B cell (primary cell): Measurements from ENCODE around the gene AUTS2. TPM values are rescaled to one million over a fixed set of nuclear protein-coding genes. Genes with fewer than 3 reads are reported as not detected.

Source experiments
- ATAC-seq: fragments of 200-7000 bp; cut with Tn5 transposase; one replicate; pipeline ENCODE4 v1.10.0; 2021; ENCODE audit warnings: low read depth, mild to moderate bottlenecking, moderate number of reproducible peaks, moderate library complexity
- CTCF ChIA-PET: fragments of 350-600 bp; sonication (Branson Sonifier 250); formaldehyde crosslinking; loops from one replicate; lab custom pipeline; 2021; ENCODE audit warnings: antibody characterized with exemption, inconsistent platforms; lab: Charles Lee
- POLR2A ChIA-PET: fragments of 350-600 bp; sonication (Branson Sonifier 250); formaldehyde crosslinking; loops from one replicate; lab custom pipeline; 2021; ENCODE audit warnings: antibody characterized with exemption; lab: Charles Lee
- DNase-seq: peaks from one replicate; pipeline ENCODE4 v3.0.0; 2013
- H2AFZ ChIP-seq: 2 replicates; pipeline ENCODE4 v1.6.1; 2012; ENCODE audit warnings: mild to moderate bottlenecking, low read depth, low read length; ENCODE audit not compliant: insufficient read depth, poor library complexity, severe bottlenecking
- H3K27ac ChIP-seq, 2 donors: 1 replicate in 1 of 2; 2 replicates in 1 of 2; pipeline ENCODE4 v1.5.1; 2012 to 2013; ENCODE audit warnings: low read length in 2 of 2, mild to moderate bottlenecking in 2 of 2, moderate library complexity in 1 of 2
- H3K27me3 ChIP-seq, 4 experiments: fragments of 200-600 bp in 1 of 4; sonication (generic) in 1 of 4; replicated peaks in 1 of 4; 1 replicate in 2 of 4; 2 replicates in 2 of 4; pipeline versions ENCODE4 v1.6.1 to v1.7.0; 2013 to 2016; ENCODE audit warnings: low read length in 3 of 4, mild to moderate bottlenecking in 2 of 4, mixed read lengths in 1 of 4, moderate library complexity in 1 of 4; ENCODE audit not compliant: insufficient read depth in 4 of 4, control insufficient read depth in 3 of 4; ENCODE audit errors: control extremely low read depth in 1 of 4
- H3K36me3 ChIP-seq, 2 experiments: replicated peaks in 1 of 2; 1 replicate in 1 of 2; 2 replicates in 1 of 2; pipeline versions ENCODE4 v1.6.1 to v1.7.1; 2013; ENCODE audit warnings: low read length in 1 of 2; ENCODE audit not compliant: insufficient read depth in 2 of 2, control insufficient read depth in 1 of 2; ENCODE audit errors: control extremely low read depth in 1 of 2, extremely low read depth in 1 of 2
- H3K4me1 ChIP-seq, 2 donors: fragments of 200-600 bp in 1 of 2; sonication (generic) in 1 of 2; 1 replicate in 1 of 2; 2 replicates in 1 of 2; pipeline versions ENCODE4 v1.5.1 to v1.6.1; 2013 to 2017; ENCODE audit warnings: low read length in 2 of 2; ENCODE audit not compliant: control insufficient read depth in 2 of 2, insufficient read depth in 2 of 2
- H3K4me2 ChIP-seq: replicated peaks from 2 replicates; pipeline ENCODE3; 2012; ENCODE audit warnings: mild to moderate bottlenecking, low read depth, low read length; ENCODE audit not compliant: poor library complexity, severe bottlenecking
- H3K4me3 ChIP-seq, 5 experiments: fragments of 200-600 bp in 1 of 5; sonication (generic) in 1 of 5; 1 replicate in 3 of 5; 2 replicates in 2 of 5; pipeline versions ENCODE4 v1.5.1 to v1.7.0; 2011 to 2016; ENCODE audit warnings: low read length in 4 of 5, mild to moderate bottlenecking in 4 of 5, low read depth in 2 of 5, control low read depth in 1 of 5, moderate library complexity in 1 of 5; ENCODE audit not compliant: insufficient read depth in 1 of 5; ENCODE audit errors: control extremely low read depth in 1 of 5, extremely low read depth in 1 of 5
- H3K79me2 ChIP-seq: fragments of 200-600 bp; sonication (generic); one replicate; pipeline ENCODE4 v1.6.0; 2016; ENCODE audit warnings: low read length; ENCODE audit not compliant: control insufficient read depth, insufficient read depth
- H3K9ac ChIP-seq: fragments of 200-600 bp; sonication (generic); 2 replicates; pipeline ENCODE4 v1.6.1; 2017; ENCODE audit warnings: mild to moderate bottlenecking, low read length, moderate library complexity
- H3K9me3 ChIP-seq, 3 donors: one replicate each; pipeline versions ENCODE4 v1.6.1 to v1.7.1; 2013; ENCODE audit warnings: low read length in 2 of 3; ENCODE audit not compliant: control insufficient read depth in 2 of 3, insufficient read depth in 1 of 3; ENCODE audit errors: control extremely low read depth in 1 of 3
- H4K20me1 ChIP-seq: 2 replicates; pipeline ENCODE4 v1.6.0; 2012; ENCODE audit warnings: mild to moderate bottlenecking, low read length; ENCODE audit not compliant: insufficient read depth, control insufficient read depth, poor library complexity, severe bottlenecking
- H3K27ac Mint-ChIP-seq: one replicate; pipeline ENCODE4 v1.8.0; 2021; ENCODE audit warnings: mixed read lengths
- H3K27me3 Mint-ChIP-seq: one replicate; pipeline ENCODE4 v1.8.0; 2021; ENCODE audit warnings: mixed read lengths
- H3K4me1 Mint-ChIP-seq: one replicate; pipeline ENCODE4 v1.8.0; 2021; ENCODE audit warnings: mixed read lengths
- H3K4me3 Mint-ChIP-seq: one replicate; pipeline ENCODE4 v1.8.0; 2021; ENCODE audit warnings: mixed read lengths
- H3K9me3 Mint-ChIP-seq: one replicate; pipeline ENCODE4 v1.8.0; 2022; ENCODE audit warnings: mixed read lengths; ENCODE audit not compliant: insufficient read depth
- EZH2 ChIP-seq: IDR thresholded peaks from 2 replicates; pipeline ENCODE4 v1.6.1; 2012; ENCODE audit warnings: borderline replicate concordance, low read depth, mild to moderate bottlenecking, moderate library complexity, low read length; ENCODE audit not compliant: insufficient read depth, poor library complexity, severe bottlenecking
- WGBS: methylation state at CpG from one replicate; pipeline ENCODE4 v1.1.5; 2013; ENCODE audit warnings: missing lambda C conversion rate; ENCODE audit not compliant: insufficient coverage; 5-methylcytosine and 5-hydroxymethylcytosine counted together
- intact Hi-C: fragments of 100-400 bp; cut with micrococcal nuclease; formaldehyde crosslinking; loops from one replicate; pipeline ENCODE4 v1.10.0; 2022
- polyA plus RNA-seq: library from polyadenylated mRNA; depleted of rRNA; stranded (reverse); fragments of >200 nt; gene quantifications from 2 replicates; pipeline ENCODE4 v1.2.3, GENCODE V29; 2012
- total RNA-seq, 2 donors: library from RNA; stranded (reverse); fragments of 120-200 nt in 1 of 2; gene quantifications; 1 replicate in 1 of 2; 2 replicates in 1 of 2; pipeline versions ENCODE4 v1.2.3 to v1.2.4, GENCODE V29; 2013 to 2022
- TF ChIP-seq, protein P1 (sequence below): fragments of 200-600 bp; IDR thresholded peaks from one replicate; pipeline ENCODE4 v1.8.0; 2022; ENCODE audit warnings: antibody characterized with exemption, mild to moderate bottlenecking

AUTS2 gene
- total and polyA plus RNA-seq, 2 donors (not counting 1 experiment from before 2014, with no cell fraction given), result 22.3 to 35.0 TPM

- ChIA-PET POLR2A (no interaction called here), CTCF (no interaction called here)
- no peak overlapping the region for H3K27ac Mint-ChIP-seq
- Histone ChIP-seq H3K4me3 (no peak overlapping the region), H3K36me3 (no peaks in the 10 kb centered on the region), H2AFZ (no peak overlapping the region), H3K79me2 (no peaks in the 10 kb centered on the region), H4K20me1 (no peaks in the 10 kb centered on the region), H3K4me2 (no peak overlapping the region), H3K27ac (no peak overlapping the region), H3K9ac (no peak overlapping the region), H3K27me3 (no peaks in the 10 kb centered on the region), H3K9me3 (no peaks in the 10 kb centered on the region), H3K4me1 (no peaks in the 10 kb centered on the region)
- TF ChIP-seq, protein P1, sequence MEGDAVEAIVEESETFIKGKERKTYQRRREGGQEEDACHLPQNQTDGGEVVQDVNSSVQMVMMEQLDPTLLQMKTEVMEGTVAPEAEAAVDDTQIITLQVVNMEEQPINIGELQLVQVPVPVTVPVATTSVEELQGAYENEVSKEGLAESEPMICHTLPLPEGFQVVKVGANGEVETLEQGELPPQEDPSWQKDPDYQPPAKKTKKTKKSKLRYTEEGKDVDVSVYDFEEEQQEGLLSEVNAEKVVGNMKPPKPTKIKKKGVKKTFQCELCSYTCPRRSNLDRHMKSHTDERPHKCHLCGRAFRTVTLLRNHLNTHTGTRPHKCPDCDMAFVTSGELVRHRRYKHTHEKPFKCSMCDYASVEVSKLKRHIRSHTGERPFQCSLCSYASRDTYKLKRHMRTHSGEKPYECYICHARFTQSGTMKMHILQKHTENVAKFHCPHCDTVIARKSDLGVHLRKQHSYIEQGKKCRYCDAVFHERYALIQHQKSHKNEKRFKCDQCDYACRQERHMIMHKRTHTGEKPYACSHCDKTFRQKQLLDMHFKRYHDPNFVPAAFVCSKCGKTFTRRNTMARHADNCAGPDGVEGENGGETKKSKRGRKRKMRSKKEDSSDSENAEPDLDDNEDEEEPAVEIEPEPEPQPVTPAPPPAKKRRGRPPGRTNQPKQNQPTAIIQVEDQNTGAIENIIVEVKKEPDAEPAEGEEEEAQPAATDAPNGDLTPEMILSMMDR, result no peak
- TF ChIP-seq EZH2, result no peak
- H3K9me3 Mint-ChIP-seq, result peaks cover 5% of the 10 kb centered on the region
- no peak for ATAC-seq
- H3K4me1 Mint-ChIP-seq, result peaks cover 3% of the 10 kb centered on the region
- H3K4me3 Mint-ChIP-seq, result no peak overlapping the region
- no peaks in the 10 kb centered on the region for H3K27me3 Mint-ChIP-seq
- WGBS, result 93% methylated on average over 5 of the region's 9 CpGs
- no peak for DNase-seq
- intact Hi-C loops, result no loop called here
Measured at GRCh38 chr7:70726951-70727378, 1128.7 kb downstream of the AUTS2 start.

- H3K27ac Mint-ChIP-seq, result no peak overlapping the region
- Histone ChIP-seq H3K27me3 (no peaks in the 10 kb centered on the region), H2AFZ (no peak overlapping the region), H3K79me2 (no peaks in the 10 kb centered on the region), H3K4me1 (no peaks in the 10 kb centered on the region), H3K4me3 (no peak overlapping the region), H3K9me3 (no peaks in the 10 kb centered on the region), H3K36me3 (no peaks in the 10 kb centered on the region), H3K9ac (no peak overlapping the region), H3K27ac (no peak overlapping the region), H3K4me2 (no peak overlapping the region), H4K20me1 (no peaks in the 10 kb centered on the region)
- DNase-seq (no peak), ATAC-seq (no peak)
- H3K4me1 Mint-ChIP-seq, result peaks cover 3% of the 10 kb centered on the region
- 100% methylated on average over 1 of the region's 2 CpGs for WGBS
- no peaks in the 10 kb centered on the region for H3K27me3 Mint-ChIP-seq
- ChIA-PET CTCF (no interaction called here), POLR2A (no interaction called here)
- TF ChIP-seq, protein P1, result no peak
- TF ChIP-seq EZH2, result no peak
- intact Hi-C loops, result no loop called here
- H3K9me3 Mint-ChIP-seq, result peaks cover 5% of the 10 kb centered on the region
- no peak overlapping the region for H3K4me3 Mint-ChIP-seq
Measured at GRCh38 chr7:70727861-70728260, 1129.6 kb downstream of the AUTS2 start.
